Measurements from ENCODE around the gene NKAIN2.

NKAIN2 gene

DNA sequence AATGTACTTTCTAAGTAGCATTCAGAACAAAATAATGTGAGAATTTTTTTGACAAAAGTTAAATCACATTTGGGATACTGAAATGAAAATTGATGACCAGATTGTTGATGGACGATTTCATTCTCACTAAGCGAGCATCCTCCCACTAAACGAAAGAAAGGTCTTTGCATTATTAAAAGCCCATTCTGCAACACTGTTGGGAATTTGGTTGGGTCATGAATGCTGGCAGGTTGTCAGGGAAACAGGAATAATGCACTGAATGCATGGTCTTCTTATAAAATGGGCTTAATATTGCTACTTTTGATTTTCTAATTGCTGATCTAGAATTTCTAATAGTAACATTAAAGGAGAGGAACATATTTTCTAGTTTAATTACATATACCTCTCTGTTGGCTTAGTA lies 229.8 kb downstream of the NKAIN2 start:
- DNase-seq (ENCODE audit: low spot score) = no peak

DNA sequence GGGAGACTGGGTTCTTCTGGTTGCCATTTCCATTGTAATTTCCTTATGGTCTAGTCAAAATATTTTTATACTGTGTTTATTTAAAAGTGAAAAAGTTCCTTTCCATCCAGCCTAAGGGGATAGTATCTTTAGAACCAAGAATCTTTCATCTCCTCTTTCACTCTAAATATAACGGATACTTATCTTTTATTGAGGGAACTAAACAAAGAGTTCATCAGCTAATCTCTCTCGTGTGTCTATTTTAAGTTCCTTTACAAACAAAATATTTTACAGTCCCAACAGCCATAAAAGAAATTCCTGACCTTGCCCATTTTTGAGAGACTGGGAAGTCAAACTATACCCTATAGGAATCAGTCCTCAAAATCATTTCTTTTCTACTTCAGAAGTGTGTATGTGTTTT lies 232.7 kb downstream of the NKAIN2 start:
- DNase-seq (ENCODE audit: low spot score) = no peak

DNA sequence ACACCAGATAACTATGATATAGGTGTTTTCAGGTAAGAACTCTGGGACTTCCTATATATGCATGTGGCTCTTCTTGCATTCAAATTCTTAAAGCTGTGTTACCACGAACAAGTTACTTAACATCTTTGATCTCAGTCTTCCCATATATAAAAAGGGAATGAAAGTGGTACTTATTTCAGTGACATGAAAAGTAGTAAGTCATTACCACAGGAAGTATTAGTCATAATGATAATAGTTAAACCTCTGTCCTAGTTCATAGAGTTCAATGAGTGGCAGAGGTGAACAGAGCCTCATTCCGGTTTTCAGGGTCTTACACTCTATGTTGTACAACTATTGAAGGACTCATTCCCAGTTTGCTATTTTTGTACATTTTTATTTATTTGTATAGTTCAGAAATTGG lies 237.0 kb downstream of the NKAIN2 start:
- peak; percentile 3 for DNase-seq (ENCODE audit: low spot score)

DNA sequence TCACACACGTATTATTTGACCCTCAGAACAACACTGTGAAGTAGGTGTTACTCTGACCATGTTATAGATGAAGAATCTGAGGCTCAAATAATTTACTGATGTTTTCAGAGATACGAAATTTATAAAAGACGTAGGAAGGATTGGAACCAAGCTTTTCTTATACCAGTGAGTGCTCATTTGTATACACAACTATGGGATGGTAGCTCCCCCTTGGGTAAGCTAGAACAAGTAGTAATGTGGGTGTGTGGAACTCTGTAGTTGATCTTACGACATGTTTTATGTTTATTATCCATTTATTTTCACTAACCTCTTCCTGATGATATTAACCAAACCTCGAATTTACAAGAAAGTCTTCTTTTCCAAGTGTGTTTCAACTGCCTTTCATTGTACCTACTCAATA lies 248.5 kb downstream of the NKAIN2 start:
- no peak for DNase-seq (ENCODE audit: low spot score)

DNA sequence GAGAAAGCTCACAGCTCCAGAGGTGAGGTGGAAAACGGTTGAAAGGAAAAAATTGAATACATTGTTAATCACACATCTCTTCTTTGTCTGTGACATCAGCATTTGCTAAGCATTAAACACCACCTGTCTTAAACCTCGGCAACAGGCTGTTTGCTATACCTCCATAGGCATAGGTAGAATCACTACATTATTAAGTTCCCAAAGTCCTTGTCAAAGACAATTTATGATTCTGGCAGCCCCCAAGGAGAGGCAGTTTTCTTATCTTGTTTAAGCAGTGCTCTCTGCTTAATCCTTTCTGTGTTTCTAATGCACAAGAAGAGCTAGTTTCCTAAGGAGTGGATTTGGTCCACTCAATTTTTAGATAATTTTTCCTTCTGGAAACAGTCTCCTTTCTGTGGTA lies 249.7 kb downstream of the NKAIN2 start:
- no peak for DNase-seq (ENCODE audit: low spot score)

DNA sequence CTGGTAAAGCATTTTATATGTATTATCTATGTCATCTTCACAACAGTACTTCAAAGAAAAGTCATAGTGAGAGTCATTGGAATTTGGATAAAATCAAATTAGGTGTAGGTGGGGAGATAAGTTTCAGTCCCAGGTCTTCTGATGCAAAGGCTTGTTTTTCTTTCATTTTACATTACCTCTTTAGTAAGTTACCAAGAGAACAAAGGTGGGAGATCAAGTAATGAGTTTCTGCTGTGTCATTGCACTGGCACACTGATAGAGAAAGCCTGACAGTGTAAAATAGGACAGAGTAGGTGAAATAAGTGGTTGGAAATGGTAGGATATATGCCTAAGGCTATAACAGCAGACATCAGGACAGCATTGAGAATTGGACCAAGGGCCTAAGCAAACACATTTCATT lies 250.4 kb downstream of the NKAIN2 start:
- DNase-seq (ENCODE audit: low spot score) = no peak

DNA sequence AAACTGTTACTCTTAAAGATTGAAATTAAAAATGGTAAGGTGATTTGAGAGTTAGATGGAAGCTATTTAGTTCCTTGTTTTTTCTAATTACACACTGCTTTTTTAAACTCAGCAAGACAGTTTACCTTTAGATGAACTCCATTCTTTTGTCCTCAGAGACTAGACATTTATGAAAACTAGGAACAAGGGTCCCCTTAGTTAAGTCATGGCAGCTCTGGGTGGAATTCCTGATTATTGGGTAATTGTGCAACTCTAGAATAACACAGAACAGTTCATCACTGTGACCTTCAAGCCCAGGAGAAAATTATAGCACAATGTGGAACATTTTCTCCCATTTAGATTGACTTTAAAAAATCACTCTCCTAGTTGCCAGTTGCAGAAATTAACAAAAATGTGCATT lies 251.7 kb downstream of the NKAIN2 start:
- DNase-seq (ENCODE audit: low spot score) = no peak

DNA sequence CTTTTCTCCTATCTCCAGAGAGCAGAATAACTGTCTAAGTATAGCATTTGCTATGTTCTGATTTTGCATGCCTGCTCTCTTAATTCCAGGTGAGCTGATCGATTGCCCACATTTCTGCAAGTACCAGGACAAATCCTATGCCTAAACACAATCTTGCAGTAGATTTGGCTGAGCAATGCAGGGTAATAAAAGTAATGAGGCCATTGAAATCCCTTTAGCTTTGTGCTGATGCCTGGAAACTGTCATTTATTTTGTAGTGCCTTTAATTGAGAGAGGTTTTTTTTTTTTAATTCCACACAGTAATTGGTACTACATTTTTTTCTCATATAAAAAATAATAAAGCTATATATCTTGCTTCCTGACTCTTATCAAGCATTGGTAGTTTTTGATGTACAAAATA lies 252.3 kb downstream of the NKAIN2 start:
- no peak for DNase-seq (ENCODE audit: low spot score)

DNA sequence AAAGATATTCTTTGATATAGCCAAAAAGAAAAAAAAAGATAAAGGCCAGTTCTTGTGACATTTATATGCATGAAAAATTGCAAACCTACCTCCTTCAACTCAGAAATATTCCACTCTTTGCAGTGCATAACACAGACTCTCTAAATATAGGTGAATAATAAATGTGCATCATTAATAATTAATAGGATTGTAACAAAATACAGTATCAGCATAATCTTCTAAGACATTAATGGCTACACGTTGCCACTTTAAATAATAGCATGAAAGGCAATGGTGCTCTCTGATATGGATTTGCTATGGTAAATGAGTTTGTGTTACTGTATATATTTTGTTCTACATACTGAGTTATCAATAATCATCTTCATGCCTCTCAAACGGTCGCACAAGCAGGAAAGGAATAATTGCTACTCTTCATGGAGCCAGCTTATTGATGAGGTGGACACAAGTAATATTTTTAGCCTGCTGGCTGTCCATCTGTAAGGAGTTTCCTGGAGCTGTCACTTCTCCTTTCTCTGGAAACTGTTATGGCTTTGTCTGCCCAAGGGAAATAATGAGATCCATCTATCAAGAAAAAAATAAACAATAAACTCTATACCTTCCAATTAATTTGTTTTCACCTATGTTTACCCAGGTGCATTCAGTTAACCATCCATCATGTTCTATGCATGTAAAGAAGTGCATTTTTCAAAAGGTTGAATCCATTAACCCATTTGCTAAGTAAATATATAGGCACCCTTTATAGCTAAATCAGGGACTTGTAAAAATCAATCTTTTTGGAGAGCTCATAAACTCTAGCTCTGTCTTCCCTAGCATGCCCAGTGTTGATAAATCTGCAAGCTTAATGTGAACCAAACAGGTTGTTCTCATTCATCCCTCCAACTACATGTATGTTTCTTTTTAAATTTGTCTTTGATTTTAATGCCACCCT lies 253.0 kb downstream of the NKAIN2 start:
- no peak for DNase-seq (ENCODE audit: low spot score)

DNA sequence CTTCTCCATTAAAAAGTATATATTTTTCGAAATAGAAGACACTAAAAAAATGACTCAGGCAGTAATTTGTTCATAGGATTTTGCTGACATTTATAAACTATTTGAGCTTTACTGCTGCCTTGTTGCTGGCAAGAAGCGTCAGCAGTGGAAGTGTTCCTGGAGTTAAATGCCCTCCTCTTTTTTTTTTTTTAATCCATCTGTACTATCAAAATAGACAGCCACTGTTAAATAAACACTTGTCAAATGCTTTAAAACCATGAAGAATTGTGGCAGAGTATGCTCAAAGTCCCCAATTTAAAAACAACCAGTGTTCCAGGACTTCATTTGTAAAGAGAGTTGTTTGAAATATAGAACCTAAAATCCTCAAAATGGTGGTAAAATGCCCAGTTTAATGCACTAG lies 253.8 kb downstream of the NKAIN2 start:
- no peak for DNase-seq (ENCODE audit: low spot score)

DNA sequence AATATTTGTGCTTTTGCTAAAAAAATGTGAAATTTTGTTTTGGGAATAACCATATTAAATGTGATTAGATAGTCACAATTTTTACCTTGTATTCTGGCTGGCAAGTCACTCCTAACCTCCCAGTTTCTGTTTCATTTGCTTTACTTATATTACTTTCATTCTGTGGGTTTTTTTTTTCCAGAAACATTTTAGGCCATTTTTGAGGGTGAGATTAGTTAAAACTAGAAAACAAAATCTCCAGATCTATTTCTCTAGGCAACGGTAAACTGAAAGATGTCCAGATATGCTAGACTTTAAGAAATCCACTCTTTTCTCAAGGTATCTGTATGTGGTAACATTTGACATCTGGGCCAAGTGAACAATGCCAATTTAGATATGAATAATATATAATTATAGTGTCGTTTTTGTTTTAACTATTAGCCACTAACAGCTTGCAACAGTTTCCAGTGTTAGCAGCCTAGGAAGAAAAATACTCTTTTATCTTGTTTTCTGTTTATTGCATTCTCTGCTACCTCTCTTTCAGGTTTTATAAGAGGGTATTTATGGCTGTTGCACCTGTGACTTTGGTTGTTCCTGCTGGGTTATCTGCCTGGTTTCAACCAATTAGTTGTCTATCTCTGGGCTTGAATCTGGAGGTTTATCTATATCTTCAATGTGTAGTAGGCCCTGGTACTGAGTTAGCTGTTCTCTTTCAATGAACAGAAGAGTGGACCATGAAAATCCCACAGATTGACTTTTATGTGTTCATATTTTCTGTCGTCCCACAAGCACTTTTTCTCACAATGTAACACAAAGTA lies 260.9 kb downstream of the NKAIN2 start:
- no peak for DNase-seq (ENCODE audit: low spot score)

DNA sequence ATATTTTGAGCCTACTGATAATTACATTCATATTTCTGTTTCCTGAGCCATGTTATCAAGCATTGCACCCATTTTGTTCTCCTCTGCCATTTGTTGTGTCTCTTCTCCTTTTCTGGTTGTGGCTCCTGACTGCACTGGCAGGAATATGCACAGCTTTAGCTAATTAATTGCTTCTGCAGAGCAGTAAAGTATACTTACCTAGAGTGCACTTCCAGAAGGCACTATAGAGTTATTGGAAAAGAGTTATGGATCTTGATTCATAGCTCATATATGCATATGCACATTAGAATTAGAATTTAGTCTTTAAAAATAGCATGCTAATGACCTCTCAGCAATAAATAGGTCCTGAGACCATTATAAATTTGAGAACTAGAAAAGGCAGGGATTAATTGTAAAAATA lies 262.6 kb downstream of the NKAIN2 start:
- DNase-seq (ENCODE audit: low spot score) = no peak

DNA sequence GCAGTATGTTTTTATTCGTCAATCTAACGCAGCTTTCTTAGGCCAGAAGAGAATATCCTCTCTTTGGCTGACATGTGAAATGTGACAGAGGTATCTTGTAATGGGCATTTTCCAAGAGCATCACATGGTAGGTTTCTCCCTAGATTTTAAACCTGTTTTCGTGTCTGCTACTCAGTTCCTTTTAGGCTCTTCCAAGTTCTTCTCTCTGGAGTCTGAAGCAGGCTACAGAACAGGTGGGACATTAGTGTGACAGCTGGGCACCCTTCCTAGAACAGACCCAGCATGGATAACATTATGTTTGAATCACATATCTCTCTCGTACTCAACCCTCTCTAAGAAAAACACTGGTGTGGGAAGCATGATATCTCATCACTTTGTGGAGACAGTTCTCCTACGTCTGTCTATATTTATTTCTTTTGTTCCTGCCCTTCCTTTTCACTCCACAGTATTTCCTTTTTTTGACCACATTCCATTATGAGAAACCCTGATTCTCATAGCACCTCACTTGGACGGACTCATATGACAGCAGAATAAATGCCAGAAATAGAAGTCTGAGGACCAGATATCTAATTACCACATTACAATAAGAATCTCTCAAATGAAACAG lies 263.4 kb downstream of the NKAIN2 start:
- no peak for DNase-seq (ENCODE audit: low spot score)

DNA sequence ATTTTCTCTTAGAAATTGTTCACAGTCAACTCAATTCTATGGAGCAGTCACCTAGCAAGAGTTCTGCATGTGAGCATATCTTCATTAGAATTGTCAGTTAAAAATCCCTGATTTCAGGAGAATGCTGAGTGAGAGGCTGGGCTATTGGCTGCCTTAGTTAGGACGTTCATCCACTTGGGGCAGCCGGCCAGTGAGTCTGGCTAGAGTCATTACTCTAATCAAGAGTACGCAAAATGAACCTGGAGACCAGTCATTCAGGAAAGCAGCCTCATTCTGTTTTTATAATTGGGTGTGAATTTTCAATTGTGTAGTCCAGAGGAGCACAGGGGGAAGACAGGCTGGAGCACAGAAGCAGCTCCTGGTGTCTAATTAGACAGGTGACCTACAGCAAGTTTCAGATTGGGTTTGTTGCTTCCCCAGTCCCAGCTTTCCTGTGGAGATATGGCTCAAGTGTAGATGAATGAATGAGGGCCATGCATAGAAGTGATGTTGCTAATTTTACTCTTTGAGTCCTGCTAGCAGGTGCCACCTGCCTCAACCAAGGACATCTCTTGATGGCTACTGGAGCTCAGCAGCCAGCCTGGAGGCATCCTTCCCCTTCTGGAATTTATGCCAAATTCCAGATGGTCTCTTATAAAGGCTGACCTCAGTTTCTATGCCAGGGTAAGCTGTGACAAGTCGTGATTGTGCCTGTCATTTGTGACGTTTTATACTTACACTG lies 265.7 kb downstream of the NKAIN2 start:
- no peak for DNase-seq (ENCODE audit: low spot score)

DNA sequence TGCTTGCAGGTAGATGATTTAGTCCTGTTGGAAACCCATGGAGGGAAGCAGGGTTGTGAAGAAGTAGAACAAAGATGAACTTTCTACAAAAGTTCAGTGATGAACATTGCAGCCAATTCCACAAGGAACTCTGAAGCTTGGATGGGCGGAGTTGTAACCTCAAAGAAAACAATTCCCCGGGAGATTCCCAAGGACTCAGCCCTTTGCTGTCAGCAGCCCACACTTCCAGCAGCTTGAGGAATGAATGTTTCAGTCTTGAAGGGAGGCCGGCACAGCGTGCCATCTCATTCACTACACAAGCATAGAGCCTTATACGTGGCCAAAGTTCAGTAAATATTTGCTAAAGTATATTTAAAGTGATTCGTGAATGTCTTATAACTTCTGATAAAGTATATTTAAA lies 269.4 kb downstream of the NKAIN2 start:
- DNase-seq (ENCODE audit: low spot score) = no peak

DNA sequence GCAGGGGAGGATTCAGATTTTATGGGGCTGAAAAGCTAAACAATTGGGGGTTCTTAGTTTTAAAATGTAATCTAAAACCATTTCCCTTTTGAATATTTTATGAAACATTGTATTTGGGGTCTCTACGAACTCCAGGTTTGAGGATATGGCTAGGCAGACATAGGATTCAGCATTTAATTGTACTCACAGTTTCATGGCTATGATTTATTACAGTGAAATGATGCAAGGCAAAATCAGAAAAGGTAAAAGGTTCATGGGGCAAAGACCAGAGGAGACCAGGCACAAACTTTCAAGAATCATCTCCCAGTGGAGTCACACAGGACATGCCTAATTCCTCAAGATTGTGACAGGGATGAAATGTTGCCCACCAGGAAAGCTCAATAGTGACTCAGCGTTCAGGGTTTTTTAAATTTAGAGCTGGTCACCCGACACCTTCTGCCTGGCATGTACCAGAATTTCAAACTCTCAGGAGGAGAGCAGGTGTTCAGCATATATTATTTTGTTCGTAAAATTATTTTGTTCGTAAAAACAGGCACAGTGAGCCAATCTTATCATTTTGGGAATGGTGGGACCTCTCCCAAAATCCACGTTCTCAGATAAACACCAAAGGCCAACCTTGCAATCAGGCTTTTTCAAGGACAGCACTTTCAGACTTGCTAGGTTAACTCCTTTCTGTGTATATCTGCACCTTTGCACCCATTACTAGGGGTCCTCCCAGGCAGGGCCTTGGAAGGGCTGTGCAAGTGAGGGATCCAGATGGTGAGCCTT lies 270.3 kb downstream of the NKAIN2 start:
- DNase-seq (ENCODE audit: low spot score) = no peak

DNA sequence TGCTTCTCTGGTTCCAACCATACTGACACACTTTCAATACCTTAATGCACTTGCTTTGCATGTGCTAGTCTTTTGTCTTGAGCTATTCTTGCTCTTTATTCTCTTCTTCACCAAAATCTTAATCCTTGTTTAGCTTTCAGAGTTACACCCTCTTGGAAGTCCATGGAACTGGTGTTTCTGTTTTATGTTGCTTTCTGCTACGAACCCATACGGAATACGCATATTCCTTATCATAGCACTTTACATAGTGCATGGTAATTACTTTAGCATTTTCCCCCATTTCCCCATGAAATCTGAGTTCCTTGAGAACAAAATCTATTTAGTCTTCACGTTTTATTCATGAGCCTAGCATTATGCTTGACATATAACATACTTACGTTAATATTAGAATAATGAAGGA lies 270.9 kb downstream of the NKAIN2 start:
- DNase-seq (ENCODE audit: low spot score) = no peak

DNA sequence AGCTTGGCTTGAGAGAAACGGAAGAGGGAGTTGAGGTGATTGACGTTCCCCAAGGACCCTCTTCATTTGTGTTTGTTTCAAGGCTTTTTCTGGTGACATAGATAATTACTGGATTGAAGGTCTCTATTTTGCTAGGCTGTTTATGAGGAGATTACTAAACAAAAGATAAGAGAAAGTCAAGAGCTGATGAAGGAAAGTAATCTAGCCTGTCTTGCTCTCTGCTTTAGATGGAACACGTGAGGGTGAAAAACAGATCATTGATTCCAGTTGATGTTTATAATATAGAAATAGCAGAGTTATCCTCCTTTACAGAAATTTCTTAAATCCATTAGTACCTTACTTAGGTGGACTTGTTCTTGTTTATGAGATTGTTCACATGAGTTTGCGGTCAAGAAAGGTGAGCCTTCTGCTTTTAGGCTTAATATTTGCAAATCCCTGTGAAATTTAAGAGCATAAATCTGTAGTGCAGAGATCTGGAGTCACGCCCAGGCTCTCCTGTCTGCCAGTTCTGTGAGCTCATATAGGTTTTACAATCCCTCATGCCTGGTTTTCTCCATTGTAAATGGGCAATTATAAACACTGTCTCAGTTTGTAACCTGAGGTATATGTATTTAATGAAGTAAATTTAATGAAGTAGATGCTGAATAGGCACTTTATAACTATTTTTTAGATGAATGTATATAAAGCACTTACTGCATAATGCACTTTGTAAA lies 272.8 kb downstream of the NKAIN2 start:
- no peak for DNase-seq (ENCODE audit: low spot score)

DNA sequence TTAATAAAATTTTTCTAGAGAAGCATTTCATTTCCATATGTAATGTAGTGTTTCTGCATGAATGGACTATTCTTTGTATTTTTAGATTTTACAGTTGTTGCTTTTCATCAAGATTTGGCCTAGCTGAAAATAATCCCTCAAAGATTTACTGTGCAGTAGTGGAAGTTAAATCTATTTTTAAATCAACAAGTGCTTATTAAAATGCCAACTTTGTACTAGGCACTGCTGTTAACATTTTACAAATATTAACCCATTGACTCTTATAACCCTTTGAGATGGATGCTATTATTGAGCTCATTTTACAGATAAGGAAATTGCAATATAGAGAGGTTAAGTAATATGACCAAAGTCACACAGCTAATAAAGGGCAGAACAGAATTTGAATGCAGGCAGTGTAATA lies 274.5 kb downstream of the NKAIN2 start:
- no peak for DNase-seq (ENCODE audit: low spot score)

DNA sequence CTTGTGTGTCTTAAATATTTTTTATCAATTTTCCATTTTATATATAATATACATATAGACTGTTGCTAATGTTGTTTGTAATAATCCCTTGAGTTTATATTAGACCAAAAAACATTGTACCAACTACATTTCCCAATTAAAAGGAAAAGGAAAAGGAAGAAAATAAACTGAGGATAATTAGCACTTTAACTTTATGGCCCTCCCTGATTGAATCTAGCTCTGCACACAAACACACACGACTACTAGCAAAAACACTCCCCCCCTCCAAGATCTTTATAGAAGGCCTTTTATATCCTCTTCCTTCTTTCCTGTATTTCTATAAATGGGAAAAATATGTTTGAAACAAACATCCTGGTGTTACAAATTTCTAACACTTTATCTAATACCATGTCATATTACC lies 276.8 kb downstream of the NKAIN2 start:
- no peak for DNase-seq (ENCODE audit: low spot score)

DNA sequence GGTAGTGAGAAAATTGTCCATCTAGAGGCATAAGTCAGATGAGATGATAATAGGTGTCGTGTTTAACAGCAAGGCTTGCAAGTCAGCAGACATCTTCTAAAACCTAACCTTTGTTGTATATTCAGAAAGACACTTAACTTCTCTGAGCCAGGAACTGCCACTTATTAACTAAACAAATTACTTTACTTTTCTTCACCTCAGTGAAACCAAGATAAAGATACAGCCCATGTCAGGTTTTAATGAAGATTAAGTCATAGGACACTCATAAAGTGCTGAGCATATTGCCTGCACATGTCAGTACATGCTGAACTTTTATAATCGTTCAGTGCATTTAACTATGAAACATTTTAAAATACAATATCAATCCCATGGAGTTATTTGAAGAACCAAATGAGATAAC lies 286.8 kb downstream of the NKAIN2 start:
- no peak for DNase-seq (ENCODE audit: low spot score)

All from COLO829 (cell line).